Measurements from ENCODE around the gene DTWD1. TPM values are rescaled to one million over a fixed set of nuclear protein-coding genes. Genes with fewer than 3 reads are reported as not detected.
"Not testable (repeated sequence)": the region's sequence is repeated elsewhere in the genome, so short reads cannot be mapped to it uniquely, and the experiment has no call there.

DTWD1 gene
- polyA plus RNA-seq, 1 donor, result 23.2 TPM

- 100% methylated on average over 1 of the region's 1 CpG for WGBS (ENCODE audit: insufficient coverage, low lambda C conversion rate)
- no peaks in the 10 kb centered on the region for H3K9me3 ChIP-seq (ENCODE audit: control insufficient read depth, low read depth, low read length)
- H3K4me1 ChIP-seq (ENCODE audit: control insufficient read depth, insufficient read depth, low read length), result no peaks in the 10 kb centered on the region
These were observed 53.0 kb downstream of the DTWD1 start for GRCh38 chr15:49673861-49674260.

GRCh38 chr15:49674370-49674769 is 53.5 kb downstream of the DTWD1 start:
- H3K4me1 ChIP-seq (ENCODE audit: control insufficient read depth, insufficient read depth, low read length), result no peaks in the 10 kb centered on the region
- no peaks in the 10 kb centered on the region for H3K9me3 ChIP-seq (ENCODE audit: control insufficient read depth, low read depth, low read length)
- H3K27me3 ChIP-seq (ENCODE audit: control insufficient read depth, insufficient read depth, low read length), result no peaks in the 10 kb centered on the region
- no peak overlapping the region for H3K4me3 ChIP-seq (ENCODE audit: low read length)
- H3K36me3 ChIP-seq (ENCODE audit: control insufficient read depth, insufficient read depth, low read length), result no peaks in the 10 kb centered on the region
- no CpG with 5 or more reads among the region's 1 CpG for WGBS (ENCODE audit: insufficient coverage, low lambda C conversion rate)
- no peak for DNase-seq
- no peak overlapping the region for H3K27ac ChIP-seq (ENCODE audit: low read length)

More at GRCh38 chr15:49673861-49674260, 53.0 kb downstream of the DTWD1 start:
- DNase-seq, result no peak
- Histone ChIP-seq H3K27me3 (ENCODE audit: control insufficient read depth, insufficient read depth, low read length) (no peaks in the 10 kb centered on the region), H3K4me3 (ENCODE audit: low read length) (no peak overlapping the region), H3K36me3 (ENCODE audit: control insufficient read depth, insufficient read depth, low read length) (no peaks in the 10 kb centered on the region), H3K27ac (ENCODE audit: low read length) (no peak overlapping the region)

- Histone ChIP-seq H3K9me3 (ENCODE audit: control insufficient read depth, low read depth, low read length) (no peaks in the 10 kb centered on the region), H3K27ac (ENCODE audit: low read length) (no peak overlapping the region), H3K27me3 (ENCODE audit: control insufficient read depth, insufficient read depth, low read length) (no peaks in the 10 kb centered on the region), H3K36me3 (ENCODE audit: control insufficient read depth, insufficient read depth, low read length) (no peaks in the 10 kb centered on the region), H3K4me3 (ENCODE audit: low read length) (no peak overlapping the region), H3K4me1 (ENCODE audit: control insufficient read depth, insufficient read depth, low read length) (no peaks in the 10 kb centered on the region)
- DNase-seq, result no peak
These were observed 54.2 kb downstream of the DTWD1 start for GRCh38 chr15:49675041-49675440.

- Histone ChIP-seq H3K9me3 (ENCODE audit: control insufficient read depth, low read depth, low read length) (no peaks in the 10 kb centered on the region), H3K4me3 (ENCODE audit: low read length) (no peak overlapping the region), H3K4me1 (ENCODE audit: control insufficient read depth, insufficient read depth, low read length) (no peaks in the 10 kb centered on the region), H3K27ac (ENCODE audit: low read length) (no peak overlapping the region), H3K27me3 (ENCODE audit: control insufficient read depth, insufficient read depth, low read length) (no peaks in the 10 kb centered on the region), H3K36me3 (ENCODE audit: control insufficient read depth, insufficient read depth, low read length) (no peaks in the 10 kb centered on the region)
- 89% methylated on average over 1 of the region's 4 CpGs for WGBS (ENCODE audit: insufficient coverage, low lambda C conversion rate)
- DNase-seq, result no peak
These were observed 57.8 kb downstream of the DTWD1 start for GRCh38 chr15:49678655-49679054.

GRCh38 chr15:49686599-49686998 is 65.8 kb downstream of the DTWD1 start:
- DNase-seq, result no peak
- 38% methylated on average over 1 of the region's 1 CpG for WGBS (ENCODE audit: insufficient coverage, low lambda C conversion rate)
- H3K4me1 ChIP-seq (ENCODE audit: control insufficient read depth, insufficient read depth, low read length), result no peaks in the 10 kb centered on the region

GRCh38 chr15:49688135-49688790 is 67.4 kb downstream of the DTWD1 start:
- H3K27me3 ChIP-seq (ENCODE audit: control insufficient read depth, insufficient read depth, low read length), result no peaks in the 10 kb centered on the region
- H3K36me3 ChIP-seq (ENCODE audit: control insufficient read depth, insufficient read depth, low read length), result no peaks in the 10 kb centered on the region
- H3K9me3 ChIP-seq (ENCODE audit: control insufficient read depth, low read depth, low read length), result no peaks in the 10 kb centered on the region
- H3K4me1 ChIP-seq (ENCODE audit: control insufficient read depth, insufficient read depth, low read length), result no peaks in the 10 kb centered on the region
- WGBS (ENCODE audit: insufficient coverage, low lambda C conversion rate), result no CpG with 5 or more reads among the region's 3 CpGs
- DNase-seq, result no peak
- H3K27ac ChIP-seq (ENCODE audit: low read length), result no peak overlapping the region
- H3K4me3 ChIP-seq (ENCODE audit: low read length), result no peak overlapping the region

More at GRCh38 chr15:49686599-49686998, 65.8 kb downstream of the DTWD1 start:
- no peaks in the 10 kb centered on the region for H3K9me3 ChIP-seq (ENCODE audit: control insufficient read depth, low read depth, low read length)
- H3K27me3 ChIP-seq (ENCODE audit: control insufficient read depth, insufficient read depth, low read length), result no peaks in the 10 kb centered on the region
- H3K36me3 ChIP-seq (ENCODE audit: control insufficient read depth, insufficient read depth, low read length), result no peaks in the 10 kb centered on the region
- H3K27ac ChIP-seq (ENCODE audit: low read length), result no peak overlapping the region
- H3K4me3 ChIP-seq (ENCODE audit: low read length), result no peak overlapping the region

GRCh38 chr15:49692514-49693090 is 71.8 kb downstream of the DTWD1 start:
- Histone ChIP-seq H3K9me3 (ENCODE audit: control insufficient read depth, low read depth, low read length) (no peaks in the 10 kb centered on the region), H3K36me3 (ENCODE audit: control insufficient read depth, insufficient read depth, low read length) (no peaks in the 10 kb centered on the region), H3K27me3 (ENCODE audit: control insufficient read depth, insufficient read depth, low read length) (no peaks in the 10 kb centered on the region), H3K4me1 (ENCODE audit: control insufficient read depth, insufficient read depth, low read length) (no peaks in the 10 kb centered on the region), H3K27ac (ENCODE audit: low read length) (no peak overlapping the region), H3K4me3 (ENCODE audit: low read length) (no peak overlapping the region)
- no CpG with 5 or more reads among the region's 2 CpGs for WGBS (ENCODE audit: insufficient coverage, low lambda C conversion rate)
- DNase-seq, result no peak

- no peak overlapping the region for H3K4me3 ChIP-seq (ENCODE audit: low read length)
- no peak overlapping the region for H3K27ac ChIP-seq (ENCODE audit: low read length)
- H3K36me3 ChIP-seq (ENCODE audit: control insufficient read depth, insufficient read depth, low read length), result no peaks in the 10 kb centered on the region
- H3K4me1 ChIP-seq (ENCODE audit: control insufficient read depth, insufficient read depth, low read length), result no peaks in the 10 kb centered on the region
- H3K9me3 ChIP-seq (ENCODE audit: control insufficient read depth, low read depth, low read length), result no peaks in the 10 kb centered on the region
- no peaks in the 10 kb centered on the region for H3K27me3 ChIP-seq (ENCODE audit: control insufficient read depth, insufficient read depth, low read length)
- DNase-seq, result no peak
These were observed 72.7 kb downstream of the DTWD1 start for GRCh38 chr15:49693498-49693897.

- 40% methylated on average over 1 of the region's 2 CpGs for WGBS (ENCODE audit: insufficient coverage, low lambda C conversion rate)
- Histone ChIP-seq H3K27ac (ENCODE audit: low read length) (no peak overlapping the region), H3K27me3 (ENCODE audit: control insufficient read depth, insufficient read depth, low read length) (no peaks in the 10 kb centered on the region), H3K4me1 (ENCODE audit: control insufficient read depth, insufficient read depth, low read length) (no peaks in the 10 kb centered on the region), H3K36me3 (ENCODE audit: control insufficient read depth, insufficient read depth, low read length) (no peaks in the 10 kb centered on the region), H3K9me3 (ENCODE audit: control insufficient read depth, low read depth, low read length) (no peaks in the 10 kb centered on the region), H3K4me3 (ENCODE audit: low read length) (no peak overlapping the region)
- DNase-seq, result no peak
These were observed 75.6 kb downstream of the DTWD1 start for GRCh38 chr15:49696433-49696832.

GRCh38 chr15:49697121-49697520 is 76.3 kb downstream of the DTWD1 start:
- Histone ChIP-seq H3K27me3 (ENCODE audit: control insufficient read depth, insufficient read depth, low read length) (no peaks in the 10 kb centered on the region), H3K9me3 (ENCODE audit: control insufficient read depth, low read depth, low read length) (no peaks in the 10 kb centered on the region), H3K4me3 (ENCODE audit: low read length) (no peak overlapping the region), H3K4me1 (ENCODE audit: control insufficient read depth, insufficient read depth, low read length) (no peaks in the 10 kb centered on the region), H3K36me3 (ENCODE audit: control insufficient read depth, insufficient read depth, low read length) (no peaks in the 10 kb centered on the region), H3K27ac (ENCODE audit: low read length) (no peak overlapping the region)
- no CpG with 5 or more reads among the region's 1 CpG for WGBS (ENCODE audit: insufficient coverage, low lambda C conversion rate)
- DNase-seq, result no peak

GRCh38 chr15:49702982-49703381 is 82.1 kb downstream of the DTWD1 start:
- H3K4me3 ChIP-seq (ENCODE audit: low read length); H3K4me1 ChIP-seq (ENCODE audit: control insufficient read depth, insufficient read depth, low read length): not testable (repeated sequence)

More at GRCh38 chr15:49702982-49703381, 82.1 kb downstream of the DTWD1 start:
- not testable (repeated sequence) for H3K27ac ChIP-seq (ENCODE audit: low read length); H3K36me3 ChIP-seq (ENCODE audit: control insufficient read depth, insufficient read depth, low read length); H3K9me3 ChIP-seq (ENCODE audit: control insufficient read depth, low read depth, low read length); DNase-seq; H3K27me3 ChIP-seq (ENCODE audit: control insufficient read depth, insufficient read depth, low read length)
- WGBS (ENCODE audit: insufficient coverage, low lambda C conversion rate), result 53% methylated on average over 4 of the region's 12 CpGs
